ENCODE data around the gene RWDD1. TPM values are rescaled to one million over a fixed set of nuclear protein-coding genes. Genes with fewer than 3 reads are reported as not detected.

The RWDD1 gene
- 29.1 and 29.8 TPM in 2 replicates for total RNA-seq

DNA sequence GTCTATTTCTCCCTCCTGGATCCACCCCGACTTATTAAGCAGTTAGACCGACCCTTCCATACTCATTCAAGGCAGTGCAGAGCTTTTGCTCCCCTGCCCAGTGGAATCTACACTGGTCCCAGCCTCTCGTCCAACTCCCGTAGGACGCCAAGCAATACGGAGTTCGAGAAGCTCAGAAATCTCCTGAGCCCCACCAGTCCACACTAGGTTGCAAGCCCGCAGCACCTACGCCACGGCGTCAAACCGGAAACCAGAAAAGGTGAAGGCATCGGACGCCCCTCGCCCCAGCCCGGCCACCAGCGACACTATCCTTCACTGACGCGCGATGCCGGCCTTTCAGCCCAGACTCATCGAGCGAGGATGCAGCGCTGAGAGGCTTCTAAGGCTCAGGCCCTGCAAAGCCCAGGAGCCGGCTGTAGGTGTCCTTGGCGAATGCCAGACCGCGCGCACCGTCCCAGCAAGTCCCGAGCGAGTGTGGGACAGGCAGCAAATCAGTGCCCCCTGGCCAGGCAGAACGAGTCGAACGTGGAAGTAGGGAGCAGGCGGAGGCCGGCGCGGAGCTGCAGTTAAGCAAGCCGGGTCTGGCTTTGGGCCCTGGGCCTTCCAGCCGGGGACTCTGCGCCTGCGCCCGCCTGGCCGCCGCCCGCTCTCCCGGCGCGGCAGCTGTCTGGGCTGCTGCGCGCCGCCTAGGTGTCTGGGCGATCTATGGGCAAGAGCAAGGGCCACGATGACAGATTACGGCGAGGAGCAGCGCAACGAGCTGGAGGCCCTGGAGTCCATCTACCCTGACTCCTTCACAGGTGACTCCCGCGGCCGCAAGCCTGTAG, at the start of gene RWDD1:
TSS of gene RWDD1 (plus strand) at position 649 of the 827 bp plus-strand sequence. CDS start at position 728, 79 bp downstream.

DNA sequence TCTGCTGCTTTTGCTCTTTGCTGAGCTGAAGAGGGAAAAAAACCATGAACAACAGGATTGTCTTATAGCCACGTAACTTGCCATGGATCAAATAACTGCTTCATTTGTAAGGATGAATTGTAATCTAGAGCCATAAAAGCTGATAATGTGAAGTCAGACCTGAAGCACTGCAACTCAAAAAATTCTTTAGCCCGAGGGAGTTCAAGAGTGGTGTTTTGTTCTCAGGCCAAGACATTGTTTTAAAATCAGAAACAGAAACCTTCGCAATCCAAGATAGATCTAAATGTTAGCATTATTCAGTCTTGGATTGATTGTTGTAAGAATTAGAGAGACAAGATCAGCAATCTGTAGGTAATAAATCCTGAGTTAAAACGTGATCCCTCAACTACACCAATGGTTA, 25.7 kb upstream of the RWDD1 start, which contains the start of gene TRAPPC3L:
TSS of gene TRAPPC3L (minus strand) at position 34 of the 400 bp plus-strand sequence. CDS start 170 bp downstream, outside the sequence.

DNA sequence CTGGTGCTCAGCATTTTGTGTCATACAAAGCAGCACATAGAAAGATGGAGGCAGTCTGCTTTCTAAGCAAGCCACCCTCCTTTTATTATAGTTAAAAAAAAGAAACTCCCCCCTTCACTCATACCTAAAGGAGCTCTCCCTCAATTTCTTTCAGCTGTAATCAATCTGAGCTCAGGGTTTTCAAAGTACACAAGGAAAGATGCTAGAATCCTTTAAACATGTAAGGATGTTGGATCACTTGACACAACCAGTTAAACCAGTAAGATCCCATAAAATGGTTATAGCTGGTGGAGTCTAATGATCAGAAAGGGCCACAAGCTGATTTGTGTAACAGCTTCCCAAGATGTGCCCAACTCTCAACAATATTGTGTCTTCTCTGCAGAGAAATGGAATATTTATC, 17.9 kb upstream of the RWDD1 start, which contains the start of gene CALHM4:
TSS of gene CALHM4 (plus strand) at position 301 of the 400 bp plus-strand sequence. CDS start at position 344, 43 bp downstream.

GRCh38 chr6:116615937-116616736, 44.8 kb downstream of the RWDD1 start, which contains the start of gene RSPH4A:
RSPH4A (plus strand) TSS chr6:116616479; CDS start chr6:116616624, 145 bp downstream.

Other genes starting within 250 kb of the RWDD1 start
- gene DSE, start 200.6 kb upstream of the RWDD1 start, total RNA-seq: 37.5 and 50.4 TPM in 2 replicates
- 0.59 and 1.5 TPM in 2 replicates for gene CALHM6, start 110.1 kb upstream of the RWDD1 start, total RNA-seq
- 3.3 and 4.0 TPM in 2 replicates for gene CALHM5, start 59.9 kb upstream of the RWDD1 start, total RNA-seq
- gene TRAPPC3L, start 25.8 kb upstream of the RWDD1 start, total RNA-seq: not detected in 2 replicates
- not detected in 2 replicates for gene CALHM4, start 17.8 kb upstream of the RWDD1 start, total RNA-seq
- gene RSPH4A, start 45.0 kb downstream of the RWDD1 start, total RNA-seq: under 0.01 and 0.20 TPM in 2 replicates
- 10.3 and 11.5 TPM in 2 replicates for gene ZUP1, start 97.3 kb downstream of the RWDD1 start, total RNA-seq
- gene KPNA5, start 109.7 kb downstream of the RWDD1 start, total RNA-seq: 4.4 and 5.1 TPM in 2 replicates
- 0.73 and 3.7 TPM in 2 replicates for gene FAM162B, start 194.2 kb downstream of the RWDD1 start, total RNA-seq